Lung (tissue), 16 donors: ENCODE measurements around the gene NSFL1C. TPM values are rescaled to one million over a fixed set of nuclear protein-coding genes. Genes with fewer than 3 reads are reported as not detected.

ENCODE experiments used
- ATAC-seq: fragments of 200-7000 bp; cut with Tn5 transposase; one replicate; pipeline ENCODE4 v1.9.1; 2020; ENCODE audit warnings: moderate number of reproducible peaks; ENCODE audit not compliant: insufficient read depth, low FRiP score
- DNase-seq, 3 donors: peaks; one replicate each; pipeline ENCODE4 v3.0.0-alpha.2; 2013 to 2017
- H3K27ac ChIP-seq, 2 donors: one replicate each; pipeline ENCODE4 v1.5.1; 2013; ENCODE audit warnings: mild to moderate bottlenecking in 2 of 2, moderate library complexity in 2 of 2, control low read depth in 1 of 2, inconsistent platforms in 1 of 2, low read depth in 1 of 2, low read length in 1 of 2
- H3K27me3 ChIP-seq, 3 donors: one replicate each; pipeline ENCODE4 v1.5.1; 2013; ENCODE audit warnings: low read length in 2 of 3; ENCODE audit not compliant: control insufficient read depth in 3 of 3, insufficient read depth in 3 of 3
- H3K36me3 ChIP-seq, 4 donors: one replicate each; pipeline ENCODE4 v1.5.1; 2013; ENCODE audit warnings: low read length in 4 of 4, mild to moderate bottlenecking in 1 of 4, moderate library complexity in 1 of 4; ENCODE audit not compliant: control insufficient read depth in 4 of 4, insufficient read depth in 4 of 4
- H3K4me1 ChIP-seq, 5 donors: one replicate each; pipeline ENCODE4 v1.5.1; 2013; ENCODE audit warnings: low read length in 5 of 5, mild to moderate bottlenecking in 2 of 5, moderate library complexity in 1 of 5; ENCODE audit not compliant: control insufficient read depth in 5 of 5, insufficient read depth in 5 of 5
- H3K4me3 ChIP-seq: one replicate; pipeline ENCODE4 v1.5.1; 2013; ENCODE audit warnings: mild to moderate bottlenecking, control low read depth, moderate library complexity
- H3K9ac ChIP-seq, 2 donors: one replicate each; pipeline ENCODE4 v1.5.1; 2013; ENCODE audit warnings: low read length in 2 of 2, control low read depth in 1 of 2; ENCODE audit not compliant: insufficient read depth in 1 of 2
- H3K9me3 ChIP-seq, 4 donors: one replicate each; pipeline ENCODE4 v1.5.1; 2013; ENCODE audit warnings: low read length in 3 of 4, mild to moderate bottlenecking in 1 of 4, moderate library complexity in 1 of 4; ENCODE audit not compliant: control insufficient read depth in 4 of 4, insufficient read depth in 3 of 4
- CTCF ChIP-seq: IDR thresholded peaks from 2 replicates; pipeline ENCODE4 v1.5.1; 2012; ENCODE audit warnings: mild to moderate bottlenecking; ENCODE audit errors: control extremely low read depth, extremely low read depth
- WGBS, 2 donors: extraction: QIAGEN DNeasy Blood & Tissue Kit; methylation state at CpG; one replicate each; pipeline ENCODE4 v1.1.7; 2013; 5-methylcytosine and 5-hydroxymethylcytosine counted together
- long read RNA-seq, 5 donors: transcript quantifications; one replicate each; lab custom pipeline, GENCODE V29; 2026
- polyA plus RNA-seq, 2 donors: library from polyadenylated mRNA; stranded (reverse); fragments of 200-250 nt; gene quantifications; one replicate each; pipeline ENCODE4 v1.2.1, GENCODE V29; 2013
- total RNA-seq, 2 donors: library from RNA; depleted of rRNA in 1 of 2; stranded (reverse); fragments of >200 nt in 1 of 2; gene quantifications; one replicate each; pipeline ENCODE4 v1.2.1, GENCODE V29; 2014 to 2021
- donor health status: control.
- donor health status: control.
- donor health status: Bipolar disorder and iron deficiency.
- donor health status: healthy.
- donor health status: DM: yes; HTN: yes; CAD: no.

The NSFL1C gene
- total RNA-seq (10 to 100 TPM; 42.9 to 84.8 TPM), polyA plus RNA-seq (10 to 100 TPM; 39.0 to 63.3 TPM)
- long read RNA-seq, donor 1, transcript NSFL1C-201 (9 exons, 3,568 nt) = major isoform, 31 of 50 reads
- long read RNA-seq, donor 1, partial matches to known transcripts = 9 of 50 reads
- long read RNA-seq, donor 1, other reads (novel, unspliced or antisense) = 0 of 50 reads
- long read RNA-seq, donor 2, transcript NSFL1C-201 (9 exons, 3,568 nt) = major isoform, 7 of 9 reads
- long read RNA-seq, donor 2, partial matches to known transcripts = 0 of 9 reads
- long read RNA-seq, donor 2, other reads (novel, unspliced or antisense) = 0 of 9 reads
- long read RNA-seq, donor 3, transcript NSFL1C-201 (9 exons, 3,568 nt) = major isoform, 7 of 10 reads
- long read RNA-seq, donor 3, partial matches to known transcripts = 0 of 10 reads
- long read RNA-seq, donor 3, other reads (novel, unspliced or antisense) = 0 of 10 reads
- long read RNA-seq, donor 4, transcript NSFL1C-201 (9 exons, 3,568 nt) = major isoform, 8 of 23 reads
- long read RNA-seq, donor 4, partial matches to known transcripts = 6 of 23 reads
- long read RNA-seq, donor 4, other reads (novel, unspliced or antisense) = 5 of 23 reads
- long read RNA-seq, donor 5, transcript NSFL1C-201 (9 exons, 3,568 nt) = major isoform, 20 of 44 reads
- long read RNA-seq, donor 5, partial matches to known transcripts = 18 of 44 reads
- long read RNA-seq, donor 5, other reads (novel, unspliced or antisense) = 0 of 44 reads

- Histone ChIP-seq H3K4me1 (peaks cover 0 to 16% (median 10%) of the 10 kb centered on the region in 5 donors), H3K9me3 (no peaks in the 10 kb centered on the region), H3K4me3 (peak within 1 kb of the TSS; percentile 100), H3K36me3 (peaks cover 11 to 21% (median 12%) of the 10 kb centered on the region in 4 donors), H3K27me3 (no peaks in the 10 kb centered on the region), H3K27ac (peak within 1 kb of the TSS; percentile 83 to 96), H3K9ac (peak within 1 kb of the TSS; percentile 16 to 74)
- 1% methylated on average over 83 to 104 of the region's 104 CpGs for WGBS, 2 donors
- DNase-seq = peak; percentile 92 to 97 (median 97)
- peak; percentile 95 for ATAC-seq
- peak; percentile 75 for TF ChIP-seq CTCF
Measured at GRCh38 chr20:1466211-1467081, at the start of gene NSFL1C. NSFL1C (minus strand) TSS chr20:1466849; CDS start chr20:1466824, 25 bp downstream.

DNA sequence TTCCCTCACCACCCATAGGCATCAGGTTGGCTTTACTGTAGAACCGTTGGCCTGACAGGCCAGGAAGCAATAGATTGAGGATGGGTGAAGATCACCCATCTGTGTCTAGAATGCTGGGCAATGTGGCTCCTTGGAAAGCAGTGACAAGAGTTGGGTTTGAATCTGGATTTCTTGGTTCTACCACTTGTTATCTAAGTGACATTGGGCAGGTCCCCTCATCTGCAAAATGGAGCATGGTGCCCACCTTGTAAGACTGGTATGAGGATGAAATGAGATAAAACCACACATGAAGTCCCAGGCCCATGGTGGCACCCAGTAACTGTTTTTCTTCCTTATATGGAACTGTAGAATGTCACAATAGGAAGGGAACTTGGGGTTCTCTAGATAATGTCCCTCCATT is 47.2 kb upstream of the NSFL1C start:
- TF ChIP-seq CTCF = no peak
- Histone ChIP-seq H3K27me3 (peaks cover 0 to 4% (median 0%) of the 10 kb centered on the region in 3 donors), H3K27ac (no peak overlapping the region), H3K4me1 (no peaks in the 10 kb centered on the region), H3K9ac (no peak overlapping the region), H3K36me3 (no peaks in the 10 kb centered on the region), H3K9me3 (peaks cover 0 to 2% (median 0%) of the 10 kb centered on the region in 4 donors), H3K4me3 (no peak overlapping the region)
- WGBS, 2 donors = 83 to 97% methylated on average over 1 of the region's 1 CpG
- ATAC-seq = no peak
- no peak for DNase-seq

DNA sequence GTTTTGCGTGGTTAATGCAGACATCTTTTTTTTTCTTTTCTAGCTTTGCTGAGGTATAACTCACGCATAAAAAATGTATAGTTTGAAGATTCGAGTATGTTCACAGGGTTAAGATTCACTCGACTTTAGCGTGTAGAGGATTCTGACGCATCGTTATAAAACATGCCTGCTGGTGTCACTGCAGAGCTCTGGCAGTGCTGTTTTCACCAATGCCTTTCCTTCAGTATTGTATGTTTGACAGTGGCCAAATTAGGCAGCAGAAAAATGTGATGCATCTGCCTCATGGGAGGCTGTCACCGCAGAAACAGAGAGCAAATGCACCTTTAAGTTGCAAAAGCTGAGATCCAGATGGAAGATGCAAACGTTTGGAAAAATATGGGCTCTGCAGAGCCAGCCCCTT is 42.6 kb upstream of the NSFL1C start:
- DNase-seq (peak in 1 of 3 donors; percentile 8), ATAC-seq (no peak)
- Histone ChIP-seq H3K27ac (no peak overlapping the region), H3K27me3 (peaks cover 0 to 7% (median 4%) of the 10 kb centered on the region in 3 donors), H3K9ac (no peak overlapping the region), H3K4me3 (no peak overlapping the region), H3K36me3 (no peaks in the 10 kb centered on the region), H3K4me1 (no peaks in the 10 kb centered on the region), H3K9me3 (peaks cover 0 to 2% (median 0%) of the 10 kb centered on the region in 4 donors)
- TF ChIP-seq CTCF = peak; percentile 24
- WGBS, 2 donors = 25 to 41% methylated on average over 9 of the region's 9 CpGs
